Mucosa of stomach (tissue), 1 donor: ENCODE data around the gene NTM.

ENCODE experiments used
- H3K27me3 ChIP-seq: one replicate; pipeline ENCODE4 v1.7.0; 2013; ENCODE audit warnings: mild to moderate bottlenecking, low read length; ENCODE audit not compliant: control insufficient read depth, insufficient read depth
- H3K36me3 ChIP-seq: one replicate; pipeline ENCODE4 v1.7.0; 2013; ENCODE audit warnings: low read length; ENCODE audit not compliant: control insufficient read depth, insufficient read depth
- H3K4me1 ChIP-seq: one replicate; pipeline ENCODE4 v1.7.0; 2013; ENCODE audit warnings: mild to moderate bottlenecking, low read length; ENCODE audit not compliant: control insufficient read depth, insufficient read depth
- H3K4me3 ChIP-seq: one replicate; pipeline ENCODE4 v1.7.0; 2013; ENCODE audit warnings: low read length
- H3K9ac ChIP-seq: one replicate; pipeline ENCODE4 v1.7.0; 2013; ENCODE audit warnings: mild to moderate bottlenecking, low read length, moderate library complexity
- H3K9me3 ChIP-seq: one replicate; pipeline ENCODE4 v1.7.0; 2013; ENCODE audit warnings: mild to moderate bottlenecking, low read length, moderate library complexity; ENCODE audit not compliant: control insufficient read depth
- donor health status: Pancreatic carcinoma.

NTM gene

GRCh38 chr11:131375421-131375820, 5.0 kb downstream of the NTM start:
- H3K9ac ChIP-seq, result no peak overlapping the region
- H3K4me1 ChIP-seq, result no peaks in the 10 kb centered on the region
- peaks cover 27% of the 10 kb centered on the region for H3K27me3 ChIP-seq
- no peaks in the 10 kb centered on the region for H3K36me3 ChIP-seq
- no peaks in the 10 kb centered on the region for H3K9me3 ChIP-seq
- no peak overlapping the region for H3K4me3 ChIP-seq

- peaks cover 22% of the 10 kb centered on the region for H3K27me3 ChIP-seq
- H3K9me3 ChIP-seq, result no peaks in the 10 kb centered on the region
Measured at GRCh38 chr11:131375915-131376314, 5.5 kb downstream of the NTM start.

GRCh38 chr11:131378931-131379330, 8.5 kb downstream of the NTM start:
- Histone ChIP-seq H3K4me1 (no peaks in the 10 kb centered on the region), H3K27me3 (no peaks in the 10 kb centered on the region), H3K36me3 (no peaks in the 10 kb centered on the region), H3K4me3 (no peak overlapping the region), H3K9ac (no peak overlapping the region), H3K9me3 (no peaks in the 10 kb centered on the region)

More at GRCh38 chr11:131375915-131376314, 5.5 kb downstream of the NTM start:
- Histone ChIP-seq H3K4me3 (no peak overlapping the region), H3K9ac (no peak overlapping the region), H3K36me3 (no peaks in the 10 kb centered on the region), H3K4me1 (no peaks in the 10 kb centered on the region)

- H3K9me3 ChIP-seq, result no peaks in the 10 kb centered on the region
- no peaks in the 10 kb centered on the region for H3K4me1 ChIP-seq
- H3K36me3 ChIP-seq, result no peaks in the 10 kb centered on the region
Measured at GRCh38 chr11:131385763-131386390, 15.5 kb downstream of the NTM start.

GRCh38 chr11:131386408-131386807, 16.0 kb downstream of the NTM start:
- Histone ChIP-seq H3K36me3 (no peaks in the 10 kb centered on the region), H3K27me3 (no peaks in the 10 kb centered on the region), H3K4me1 (no peaks in the 10 kb centered on the region), H3K4me3 (no peak overlapping the region), H3K9ac (no peak overlapping the region), H3K9me3 (no peaks in the 10 kb centered on the region)

More at GRCh38 chr11:131385763-131386390, 15.5 kb downstream of the NTM start:
- Histone ChIP-seq H3K27me3 (no peaks in the 10 kb centered on the region), H3K9ac (no peak overlapping the region), H3K4me3 (no peak overlapping the region)

GRCh38 chr11:131388030-131388429, 17.6 kb downstream of the NTM start:
- no peaks in the 10 kb centered on the region for H3K36me3 ChIP-seq
- no peak overlapping the region for H3K4me3 ChIP-seq
- no peaks in the 10 kb centered on the region for H3K9me3 ChIP-seq
- no peaks in the 10 kb centered on the region for H3K4me1 ChIP-seq
- no peak overlapping the region for H3K9ac ChIP-seq
- no peaks in the 10 kb centered on the region for H3K27me3 ChIP-seq

- no peak overlapping the region for H3K9ac ChIP-seq
- H3K36me3 ChIP-seq, result no peaks in the 10 kb centered on the region
- H3K4me1 ChIP-seq, result no peaks in the 10 kb centered on the region
- H3K27me3 ChIP-seq, result no peaks in the 10 kb centered on the region
- H3K9me3 ChIP-seq, result no peaks in the 10 kb centered on the region
- no peak overlapping the region for H3K4me3 ChIP-seq
Measured at GRCh38 chr11:131389582-131389981, 19.2 kb downstream of the NTM start.

- H3K9ac ChIP-seq, result no peak overlapping the region
- H3K9me3 ChIP-seq, result no peaks in the 10 kb centered on the region
- no peaks in the 10 kb centered on the region for H3K36me3 ChIP-seq
- no peak overlapping the region for H3K4me3 ChIP-seq
- H3K4me1 ChIP-seq, result no peaks in the 10 kb centered on the region
- no peaks in the 10 kb centered on the region for H3K27me3 ChIP-seq
Measured at GRCh38 chr11:131391176-131391575, 20.8 kb downstream of the NTM start.

- H3K36me3 ChIP-seq, result no peaks in the 10 kb centered on the region
- no peaks in the 10 kb centered on the region for H3K27me3 ChIP-seq
- no peaks in the 10 kb centered on the region for H3K4me1 ChIP-seq
- no peaks in the 10 kb centered on the region for H3K9me3 ChIP-seq
- H3K4me3 ChIP-seq, result no peak overlapping the region
- no peak overlapping the region for H3K9ac ChIP-seq
Measured at GRCh38 chr11:131392528-131393255, 22.3 kb downstream of the NTM start.

- no peak overlapping the region for H3K9ac ChIP-seq
- no peaks in the 10 kb centered on the region for H3K27me3 ChIP-seq
- no peak overlapping the region for H3K4me3 ChIP-seq
- no peaks in the 10 kb centered on the region for H3K9me3 ChIP-seq
- no peaks in the 10 kb centered on the region for H3K4me1 ChIP-seq
- no peaks in the 10 kb centered on the region for H3K36me3 ChIP-seq
Measured at GRCh38 chr11:131393691-131394090, 23.3 kb downstream of the NTM start.

- Histone ChIP-seq H3K36me3 (no peaks in the 10 kb centered on the region), H3K9me3 (no peaks in the 10 kb centered on the region), H3K4me3 (no peak overlapping the region), H3K4me1 (no peaks in the 10 kb centered on the region), H3K9ac (no peak overlapping the region), H3K27me3 (no peaks in the 10 kb centered on the region)
Measured at GRCh38 chr11:131397675-131398074, 27.3 kb downstream of the NTM start.

GRCh38 chr11:131402040-131402439, 31.6 kb downstream of the NTM start:
- Histone ChIP-seq H3K4me1 (no peaks in the 10 kb centered on the region), H3K9ac (no peak overlapping the region), H3K36me3 (no peaks in the 10 kb centered on the region), H3K27me3 (no peaks in the 10 kb centered on the region), H3K4me3 (no peak overlapping the region), H3K9me3 (no peaks in the 10 kb centered on the region)
